Stimulated activated CD8-positive, alpha-beta memory T cell treated with anti-CD3 and anti-CD28 coated beads, Interleukin-4, amount 100 ng/mL, for 48 hours (primary cell): ENCODE results near the gene LIPT2.

ENCODE experiments used
- DNase-seq: peaks from one replicate; pipeline ENCODE4 v3.0.0-alpha.2; 2020

LIPT2 gene

GRCh38 chr11:74494916-74495315 lies 1.4 kb upstream of the LIPT2 start:
- no peak for DNase-seq

GRCh38 chr11:74493791-74494630 lies 487 bp upstream of the LIPT2 start:
- DNase-seq, result peak; percentile 36

- DNase-seq, result no peak
Measured at GRCh38 chr11:74492084-74492483, 1.4 kb downstream of the LIPT2 start.

GRCh38 chr11:74490941-74491340 lies 2.6 kb downstream of the LIPT2 start:
- DNase-seq, result no peak

GRCh38 chr11:74487875-74488274 lies 5.6 kb downstream of the LIPT2 start:
- no peak for DNase-seq

GRCh38 chr11:74485868-74486267 lies 7.7 kb downstream of the LIPT2 start:
- DNase-seq, result no peak

GRCh38 chr11:74480688-74481417 lies 12.7 kb downstream of the LIPT2 start:
- no peak for DNase-seq

GRCh38 chr11:74479732-74480123 lies 13.8 kb downstream of the LIPT2 start:
- no peak for DNase-seq

- no peak for DNase-seq
Measured at GRCh38 chr11:74478877-74479731, 14.4 kb downstream of the LIPT2 start.

- DNase-seq, result no peak
Measured at GRCh38 chr11:74476536-74476935, 17.0 kb downstream of the LIPT2 start.

GRCh38 chr11:74474316-74474715 lies 19.2 kb downstream of the LIPT2 start:
- DNase-seq, result no peak

- no peak for DNase-seq
Measured at GRCh38 chr11:74473382-74474173, 19.9 kb downstream of the LIPT2 start.

GRCh38 chr11:74471668-74472429 lies 21.7 kb downstream of the LIPT2 start:
- DNase-seq, result no peak

- DNase-seq, result no peak
Measured at GRCh38 chr11:74471037-74471436, 22.5 kb downstream of the LIPT2 start.

- DNase-seq, result no peak
Measured at GRCh38 chr11:74470526-74470925, 23.0 kb downstream of the LIPT2 start.

- no peak for DNase-seq
Measured at GRCh38 chr11:74468936-74469335, 24.6 kb downstream of the LIPT2 start.

GRCh38 chr11:74468521-74468920 lies 25.0 kb downstream of the LIPT2 start:
- DNase-seq, result no peak

GRCh38 chr11:74468058-74468457 lies 25.5 kb downstream of the LIPT2 start:
- DNase-seq, result no peak

GRCh38 chr11:74466916-74467885 lies 26.3 kb downstream of the LIPT2 start, which contains the start of gene KCNE3:
TSS of gene KCNE3 (minus strand) at chr11:74467549. CDS start at chr11:74457563, 9,986 bp downstream.
- DNase-seq, result no peak

- DNase-seq, result no peak
Measured at GRCh38 chr11:74465291-74465708, 28.2 kb downstream of the LIPT2 start.
